ENCODE data around the gene DPM2.

Gene DPM2

DNA sequence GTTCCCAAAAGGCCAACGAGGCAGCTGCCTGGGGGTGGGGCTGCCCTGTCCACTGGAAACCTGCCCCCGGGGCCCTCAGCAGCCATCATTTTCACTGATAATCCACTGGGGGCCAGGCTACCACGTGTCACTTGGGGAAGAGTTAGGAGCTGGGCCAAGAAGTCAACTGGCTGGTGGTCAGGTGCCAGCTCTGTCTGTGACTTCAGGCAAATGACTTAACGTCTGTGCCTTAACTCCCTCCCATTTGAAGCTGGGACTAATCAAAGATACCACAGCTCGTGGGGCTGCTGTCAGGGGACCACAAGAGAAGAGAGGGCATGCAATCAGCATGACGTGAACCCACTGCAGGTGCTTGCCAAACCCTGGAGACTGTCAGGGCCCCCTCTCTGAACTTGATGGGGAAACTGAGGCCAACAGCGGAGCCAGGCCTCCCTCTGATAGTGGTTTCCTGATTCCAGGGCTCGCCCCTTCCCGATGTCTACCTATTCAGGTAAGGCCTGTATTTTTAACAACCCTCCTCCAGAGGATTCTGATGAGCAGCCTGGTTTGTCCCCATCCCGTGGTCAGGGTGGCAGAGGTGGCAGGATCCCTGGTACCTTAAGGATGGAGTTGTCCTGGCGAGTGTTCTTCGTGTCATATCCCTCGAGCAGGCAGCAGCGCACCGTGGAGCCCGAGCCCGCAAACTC, 12.3 kb upstream of the DPM2 start:
- no peak overlapping the region for H3K27ac ChIP-seq (ENCODE audit: low read length)
- H3K4me1 ChIP-seq (ENCODE audit: insufficient read depth, low read length), result no peaks in the 10 kb centered on the region
- no peaks in the 10 kb centered on the region for H3K9me3 ChIP-seq (ENCODE audit: insufficient read depth, low read depth, low read length)
- no peak overlapping the region for H3K4me3 ChIP-seq (ENCODE audit: low read length)
- H3K9ac ChIP-seq (ENCODE audit: low read depth, low read length), result no peak overlapping the region
- peaks cover 14% of the 10 kb centered on the region for H3K36me3 ChIP-seq (ENCODE audit: insufficient read depth, low read depth, low read length)
- H3K27me3 ChIP-seq (ENCODE audit: insufficient read depth, low read length), result no peaks in the 10 kb centered on the region

- H3K36me3 ChIP-seq (ENCODE audit: insufficient read depth, low read depth, low read length), result peaks cover 30% of the 10 kb centered on the region
- H3K4me1 ChIP-seq (ENCODE audit: insufficient read depth, low read length), result no peaks in the 10 kb centered on the region
- no peak overlapping the region for H3K9ac ChIP-seq (ENCODE audit: low read depth, low read length)
- no peaks in the 10 kb centered on the region for H3K9me3 ChIP-seq (ENCODE audit: insufficient read depth, low read depth, low read length)
- no peak overlapping the region for H3K27ac ChIP-seq (ENCODE audit: low read length)
- H3K27me3 ChIP-seq (ENCODE audit: insufficient read depth, low read length), result no peaks in the 10 kb centered on the region
- no peak overlapping the region for H3K4me3 ChIP-seq (ENCODE audit: low read length)
Observed at GRCh38 chr9:127947841-127948710, 10.4 kb upstream of the DPM2 start.

- H3K9me3 ChIP-seq (ENCODE audit: insufficient read depth, low read depth, low read length), result no peaks in the 10 kb centered on the region
- no peak overlapping the region for H3K27ac ChIP-seq (ENCODE audit: low read length)
- H3K4me3 ChIP-seq (ENCODE audit: low read length), result no peak overlapping the region
- no peak overlapping the region for H3K9ac ChIP-seq (ENCODE audit: low read depth, low read length)
- no peaks in the 10 kb centered on the region for H3K27me3 ChIP-seq (ENCODE audit: insufficient read depth, low read length)
- H3K36me3 ChIP-seq (ENCODE audit: insufficient read depth, low read depth, low read length), result peaks cover 40% of the 10 kb centered on the region
- no peaks in the 10 kb centered on the region for H3K4me1 ChIP-seq (ENCODE audit: insufficient read depth, low read length)
Observed at GRCh38 chr9:127946728-127947127, 9.1 kb upstream of the DPM2 start.

GRCh38 chr9:127945942-127946341, 8.3 kb upstream of the DPM2 start:
- Histone ChIP-seq H3K9ac (ENCODE audit: low read depth, low read length) (no peak overlapping the region), H3K27ac (ENCODE audit: low read length) (no peak overlapping the region)

GRCh38 chr9:127945338-127945737, 7.7 kb upstream of the DPM2 start:
- Histone ChIP-seq H3K4me1 (ENCODE audit: insufficient read depth, low read length) (no peaks in the 10 kb centered on the region), H3K27me3 (ENCODE audit: insufficient read depth, low read length) (no peaks in the 10 kb centered on the region), H3K4me3 (ENCODE audit: low read length) (no peak overlapping the region), H3K9me3 (ENCODE audit: insufficient read depth, low read depth, low read length) (no peaks in the 10 kb centered on the region), H3K9ac (ENCODE audit: low read depth, low read length) (no peak overlapping the region), H3K27ac (ENCODE audit: low read length) (no peak overlapping the region), H3K36me3 (ENCODE audit: insufficient read depth, low read depth, low read length) (peaks cover 52% of the 10 kb centered on the region)

More at GRCh38 chr9:127945942-127946341, 8.3 kb upstream of the DPM2 start:
- H3K27me3 ChIP-seq (ENCODE audit: insufficient read depth, low read length), result no peaks in the 10 kb centered on the region
- no peaks in the 10 kb centered on the region for H3K4me1 ChIP-seq (ENCODE audit: insufficient read depth, low read length)
- H3K36me3 ChIP-seq (ENCODE audit: insufficient read depth, low read depth, low read length), result peaks cover 46% of the 10 kb centered on the region
- no peak overlapping the region for H3K4me3 ChIP-seq (ENCODE audit: low read length)
- no peaks in the 10 kb centered on the region for H3K9me3 ChIP-seq (ENCODE audit: insufficient read depth, low read depth, low read length)

DNA sequence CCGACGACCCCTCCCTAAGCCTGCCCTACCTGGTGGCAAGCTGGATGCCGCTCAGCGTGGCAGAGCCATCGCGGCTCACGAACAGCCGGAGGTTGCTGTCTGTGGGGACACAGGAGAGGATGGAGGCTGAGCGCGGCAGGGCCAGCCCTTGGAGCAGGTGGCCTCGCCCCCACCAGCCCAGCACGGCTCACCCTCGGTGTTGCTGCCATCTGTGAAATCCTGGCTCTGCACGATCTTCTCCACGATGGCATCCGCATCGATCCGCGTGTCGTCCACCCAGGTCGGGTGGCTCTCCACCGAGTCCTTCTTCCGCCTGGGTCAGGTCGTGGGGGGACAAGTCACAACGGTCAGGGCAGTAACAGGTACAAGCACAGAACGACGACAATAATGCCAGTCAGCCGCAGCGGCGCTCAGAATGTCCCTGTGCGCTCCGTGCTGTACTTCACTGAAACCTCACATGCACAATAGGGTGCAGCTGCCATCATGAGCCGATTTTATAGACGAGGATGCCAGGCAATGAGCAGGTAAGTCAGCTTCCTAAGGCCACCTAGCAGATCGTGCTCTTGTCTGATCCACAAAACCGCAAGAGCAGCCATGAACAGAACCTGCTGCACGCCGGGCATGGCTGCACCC, 7.0 kb upstream of the DPM2 start:
- Histone ChIP-seq H3K27ac (ENCODE audit: low read length) (no peak overlapping the region), H3K36me3 (ENCODE audit: insufficient read depth, low read depth, low read length) (peaks cover 58% of the 10 kb centered on the region), H3K9ac (ENCODE audit: low read depth, low read length) (no peak overlapping the region)

DNA sequence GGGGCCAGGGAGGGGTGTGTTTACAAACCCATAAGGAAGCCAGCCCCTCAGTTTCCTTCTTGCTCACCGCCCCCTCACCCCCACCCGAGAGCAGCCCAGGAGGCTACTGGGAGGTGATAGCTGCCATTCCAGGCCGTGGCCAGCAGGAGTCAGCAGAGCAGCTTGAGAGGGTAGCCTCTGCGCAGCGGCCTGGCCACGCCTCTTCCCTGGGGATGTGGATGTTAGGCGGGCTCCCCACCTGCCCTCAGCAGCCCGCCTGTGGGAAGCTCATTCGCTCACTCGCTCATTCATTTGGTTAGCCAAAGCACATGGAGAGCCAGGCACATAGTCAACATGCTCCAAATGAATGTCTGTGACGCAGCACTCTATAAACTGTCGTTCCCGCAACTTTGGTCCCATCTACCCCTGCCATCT, 6.1 kb upstream of the DPM2 start:
- H3K4me1 ChIP-seq (ENCODE audit: insufficient read depth, low read length), result no peaks in the 10 kb centered on the region
- H3K9ac ChIP-seq (ENCODE audit: low read depth, low read length), result no peak overlapping the region
- H3K27me3 ChIP-seq (ENCODE audit: insufficient read depth, low read length), result no peaks in the 10 kb centered on the region
- H3K27ac ChIP-seq (ENCODE audit: low read length), result no peak overlapping the region
- no peaks in the 10 kb centered on the region for H3K9me3 ChIP-seq (ENCODE audit: insufficient read depth, low read depth, low read length)
- H3K4me3 ChIP-seq (ENCODE audit: low read length), result no peak overlapping the region
- peaks cover 58% of the 10 kb centered on the region for H3K36me3 ChIP-seq (ENCODE audit: insufficient read depth, low read depth, low read length)

More for the DNA sequence above, 7.0 kb upstream of the DPM2 start:
- Histone ChIP-seq H3K27me3 (ENCODE audit: insufficient read depth, low read length) (no peaks in the 10 kb centered on the region), H3K4me3 (ENCODE audit: low read length) (no peak overlapping the region), H3K9me3 (ENCODE audit: insufficient read depth, low read depth, low read length) (no peaks in the 10 kb centered on the region), H3K4me1 (ENCODE audit: insufficient read depth, low read length) (no peaks in the 10 kb centered on the region)

GRCh38 chr9:127943011-127943662, 5.5 kb upstream of the DPM2 start:
- Histone ChIP-seq H3K4me3 (ENCODE audit: low read length) (no peak overlapping the region), H3K27ac (ENCODE audit: low read length) (no peak overlapping the region), H3K4me1 (ENCODE audit: insufficient read depth, low read length) (no peaks in the 10 kb centered on the region), H3K27me3 (ENCODE audit: insufficient read depth, low read length) (no peaks in the 10 kb centered on the region), H3K9me3 (ENCODE audit: insufficient read depth, low read depth, low read length) (no peaks in the 10 kb centered on the region), H3K36me3 (ENCODE audit: insufficient read depth, low read depth, low read length) (peaks cover 58% of the 10 kb centered on the region), H3K9ac (ENCODE audit: low read depth, low read length) (no peak overlapping the region)

DNA sequence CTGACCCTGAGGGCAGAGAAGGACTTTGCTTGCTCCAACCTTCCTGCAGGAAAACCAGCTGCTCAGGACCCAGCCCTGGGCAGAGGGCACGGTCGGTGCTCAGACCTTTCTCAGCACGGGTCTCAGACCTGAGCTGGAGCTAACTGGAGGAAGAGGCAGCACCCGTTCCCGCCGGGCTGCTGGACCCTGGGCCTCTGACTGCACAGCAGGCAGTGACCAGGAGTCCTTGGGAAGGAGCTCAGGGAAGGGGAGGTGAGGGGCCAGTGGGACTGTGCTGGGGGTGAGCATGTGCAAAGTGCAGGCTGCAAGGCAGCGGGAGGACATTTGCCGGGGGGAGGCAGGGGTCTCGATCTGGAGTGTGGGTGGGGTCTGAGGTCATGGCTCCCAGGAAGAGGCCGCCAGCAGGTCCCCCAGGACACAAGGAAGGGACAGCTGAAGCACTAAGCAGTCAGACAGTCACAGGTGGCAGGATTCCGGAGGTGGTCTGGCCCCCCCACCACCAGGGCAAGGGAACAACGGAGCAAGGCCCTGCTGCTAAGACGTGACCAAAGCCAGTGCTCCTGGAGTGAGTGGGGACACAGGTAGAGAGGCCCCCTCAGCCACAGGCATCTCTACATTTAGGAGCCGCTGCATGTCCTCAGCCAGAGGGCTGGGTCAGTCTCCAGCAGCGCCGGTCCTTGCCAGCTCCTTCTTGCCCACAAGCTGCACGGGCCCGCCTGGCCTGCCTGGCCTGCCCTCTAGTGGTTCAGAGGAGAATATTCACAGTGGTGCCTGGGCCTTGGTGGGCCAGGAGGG, 4.8 kb upstream of the DPM2 start:
- Histone ChIP-seq H3K27me3 (ENCODE audit: insufficient read depth, low read length) (no peaks in the 10 kb centered on the region), H3K27ac (ENCODE audit: low read length) (no peak overlapping the region), H3K9ac (ENCODE audit: low read depth, low read length) (no peak overlapping the region), H3K9me3 (ENCODE audit: insufficient read depth, low read depth, low read length) (no peaks in the 10 kb centered on the region), H3K36me3 (ENCODE audit: insufficient read depth, low read depth, low read length) (peaks cover 52% of the 10 kb centered on the region), H3K4me3 (ENCODE audit: low read length) (no peak overlapping the region), H3K4me1 (ENCODE audit: insufficient read depth, low read length) (no peaks in the 10 kb centered on the region)

DNA sequence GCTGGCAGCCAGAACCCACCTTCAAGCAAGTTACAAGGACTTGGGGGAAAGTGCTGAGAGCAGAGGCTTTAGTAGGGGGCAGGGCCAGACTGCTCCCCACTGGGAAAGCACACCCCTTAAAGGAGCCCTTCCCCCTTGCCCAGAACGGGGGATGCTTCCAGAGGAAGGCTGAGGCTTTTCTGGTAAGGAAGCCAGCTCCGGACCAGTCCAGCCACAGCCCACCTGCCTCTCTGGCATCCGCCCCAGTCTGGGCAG, 4.2 kb upstream of the DPM2 start:
- Histone ChIP-seq H3K9ac (ENCODE audit: low read depth, low read length) (no peak overlapping the region; the same call in 1 of the 2 replicates), H3K4me3 (ENCODE audit: low read length) (no peak overlapping the region), H3K27me3 (ENCODE audit: insufficient read depth, low read length) (no peaks in the 10 kb centered on the region), H3K9me3 (ENCODE audit: insufficient read depth, low read depth, low read length) (no peaks in the 10 kb centered on the region), H3K36me3 (ENCODE audit: insufficient read depth, low read depth, low read length) (peaks cover 51% of the 10 kb centered on the region), H3K27ac (ENCODE audit: low read length) (no peak overlapping the region), H3K4me1 (ENCODE audit: insufficient read depth, low read length) (peaks cover 1% of the 10 kb centered on the region; the same call in 1 of the 2 replicates)

Measured in iPS-20b (cell line).